Measurements from ENCODE around the gene OR51E1.

The OR51E1 gene, protein sequence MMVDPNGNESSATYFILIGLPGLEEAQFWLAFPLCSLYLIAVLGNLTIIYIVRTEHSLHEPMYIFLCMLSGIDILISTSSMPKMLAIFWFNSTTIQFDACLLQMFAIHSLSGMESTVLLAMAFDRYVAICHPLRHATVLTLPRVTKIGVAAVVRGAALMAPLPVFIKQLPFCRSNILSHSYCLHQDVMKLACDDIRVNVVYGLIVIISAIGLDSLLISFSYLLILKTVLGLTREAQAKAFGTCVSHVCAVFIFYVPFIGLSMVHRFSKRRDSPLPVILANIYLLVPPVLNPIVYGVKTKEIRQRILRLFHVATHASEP
- total RNA-seq = 0 reads per million in 4 donors

DNA sequence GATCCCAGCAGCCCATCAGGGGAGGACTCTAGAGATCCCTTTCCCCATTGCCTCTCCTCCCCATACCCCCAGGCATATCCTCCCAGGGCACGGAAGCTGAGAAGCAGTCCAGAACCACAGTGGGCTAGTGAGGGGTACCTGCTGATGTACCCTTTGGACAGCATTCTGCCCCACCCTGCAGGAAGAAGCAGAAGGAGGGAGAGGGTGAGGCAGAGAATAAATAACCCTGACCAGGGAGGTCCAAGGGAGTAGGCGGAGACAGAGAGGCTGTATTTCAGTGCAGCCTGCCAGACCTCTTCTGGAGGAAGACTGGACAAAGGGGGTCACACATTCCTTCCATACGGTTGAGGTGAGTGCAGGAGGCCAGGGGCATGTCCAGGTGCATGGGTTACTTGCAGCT lies at the start of gene OR51E1:
Gene OR51E1, plus strand, starts transcription at position 301 of the 400 bp plus-strand sequence. CDS start 8,545 bp downstream, outside the sequence.
- no peak for DNase-seq

DNA sequence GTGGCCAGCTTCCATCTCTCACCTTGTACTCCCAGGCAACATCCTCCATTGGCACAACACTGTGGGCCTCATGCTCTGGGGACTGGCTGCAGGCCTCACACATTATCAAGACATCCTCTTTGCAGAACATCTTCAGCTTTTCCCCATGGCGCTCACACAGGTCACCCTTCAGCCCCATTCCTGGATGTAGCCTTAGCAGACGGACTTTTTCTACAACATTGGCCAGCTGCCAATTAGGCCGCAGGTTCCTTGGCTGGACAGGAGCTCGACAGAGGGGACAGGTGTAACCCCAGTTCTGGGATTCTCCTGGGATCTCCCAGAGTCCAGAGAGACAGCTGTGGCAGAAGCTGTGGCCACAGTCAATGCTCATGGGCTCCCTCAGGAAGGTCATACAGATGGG lies 38.7 kb upstream of the OR51E1 start:
- no peak for DNase-seq

DNA sequence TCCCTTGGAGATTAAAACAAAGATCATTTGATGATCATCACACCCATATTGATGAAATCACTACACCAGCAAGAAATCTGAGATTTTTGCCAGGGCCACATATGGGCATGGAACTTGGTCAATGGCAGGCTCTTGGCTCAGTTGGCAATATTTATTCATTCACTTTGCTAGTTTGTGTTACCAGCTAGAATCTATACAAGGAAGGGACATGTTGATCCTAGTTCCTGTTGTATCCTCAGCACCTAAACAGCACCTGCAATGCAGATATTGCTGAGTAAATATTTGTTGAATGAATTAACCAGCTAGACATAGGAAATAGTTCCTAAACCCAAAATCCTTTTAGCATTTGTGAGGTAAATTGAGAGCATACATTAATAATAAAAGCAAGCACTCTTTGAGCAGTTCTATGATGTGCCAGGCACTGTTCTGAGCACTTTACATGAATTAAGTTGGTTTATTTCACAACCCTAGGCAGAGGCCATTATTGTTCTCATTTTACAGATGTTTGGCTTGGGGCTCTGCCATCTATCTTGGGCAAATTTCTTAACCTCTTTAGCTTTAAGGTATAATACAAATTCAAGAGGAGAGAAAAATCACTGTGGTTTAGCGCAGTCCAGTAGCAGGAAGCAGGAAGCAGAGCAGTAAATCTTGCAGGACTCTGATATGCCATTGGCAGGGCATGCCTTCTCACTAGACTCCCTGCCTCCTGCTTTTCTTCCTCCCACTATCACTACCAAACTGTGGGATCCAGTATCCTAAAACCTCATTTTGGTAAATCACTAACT lies 37.4 kb upstream of the OR51E1 start:
- DNase-seq = no peak

DNA sequence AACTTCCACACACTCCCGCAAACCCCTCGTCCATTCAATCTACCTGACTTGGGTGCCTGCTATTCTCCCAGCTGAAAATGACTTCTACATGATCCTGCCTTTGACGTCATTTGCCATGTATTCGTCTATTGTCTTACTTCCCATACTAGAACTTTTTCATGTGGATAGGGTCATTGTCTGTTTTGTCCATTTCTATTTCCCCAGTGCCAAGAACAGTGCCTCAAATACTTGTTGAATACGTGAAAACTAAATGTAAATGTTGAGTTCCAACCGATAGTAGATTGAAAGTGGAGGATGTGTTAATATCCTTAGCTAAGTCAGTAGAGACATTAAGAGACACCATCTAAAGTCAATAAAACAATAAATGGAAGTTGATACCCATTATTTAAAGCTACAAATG lies 36.7 kb upstream of the OR51E1 start:
- no peak for DNase-seq

DNA sequence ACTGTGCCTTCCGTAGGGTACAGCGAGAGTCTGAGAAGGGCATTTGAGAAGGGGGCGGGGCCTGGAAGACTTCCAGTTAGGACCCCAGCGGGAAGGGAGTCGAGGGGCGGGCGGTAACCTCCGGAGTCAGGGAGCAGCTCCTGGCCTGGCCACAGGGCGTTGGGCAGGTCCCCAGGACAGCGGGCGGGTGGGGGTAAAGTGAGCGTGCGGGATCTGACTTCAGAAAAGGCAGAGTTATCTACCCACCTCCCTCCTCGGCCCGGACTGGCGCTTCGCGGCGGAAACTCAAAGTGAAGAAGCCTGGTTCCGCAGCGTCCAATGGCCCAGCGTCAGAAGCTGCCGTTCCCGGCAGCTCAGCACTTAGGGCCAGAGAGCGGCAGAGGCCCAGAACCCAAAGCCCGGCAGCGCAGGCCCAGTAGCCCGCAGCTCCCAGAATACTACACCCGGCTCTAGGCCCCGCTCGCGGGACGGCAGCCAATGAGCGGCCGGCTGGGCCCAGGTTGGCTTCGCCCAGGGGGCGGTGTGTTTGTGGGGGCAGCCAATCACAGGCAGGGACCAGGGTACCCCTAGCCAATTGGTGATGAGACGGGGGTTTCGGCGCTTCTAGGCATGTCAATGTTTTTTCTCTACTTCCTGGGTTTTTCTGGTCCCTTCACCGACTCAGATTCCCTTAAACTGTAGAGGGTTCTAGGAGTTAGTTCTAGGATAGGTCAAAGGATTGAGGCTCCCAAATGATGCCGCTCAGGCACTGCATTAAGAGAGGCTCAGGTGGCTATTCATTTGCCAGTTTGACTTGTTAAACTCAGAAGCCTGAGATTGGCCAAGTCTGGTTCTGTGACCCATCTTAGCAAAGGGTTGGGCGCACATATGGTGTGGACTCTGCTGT lies 35.8 kb upstream of the OR51E1 start, which contains the start of gene TRIM68:
Gene TRIM68, minus strand, starts transcription at position 451 of the 886 bp plus-strand sequence. CDS start 2,727 bp downstream, outside the sequence.
- DNase-seq = peak; percentile 82 to 95 (median 91)

DNA sequence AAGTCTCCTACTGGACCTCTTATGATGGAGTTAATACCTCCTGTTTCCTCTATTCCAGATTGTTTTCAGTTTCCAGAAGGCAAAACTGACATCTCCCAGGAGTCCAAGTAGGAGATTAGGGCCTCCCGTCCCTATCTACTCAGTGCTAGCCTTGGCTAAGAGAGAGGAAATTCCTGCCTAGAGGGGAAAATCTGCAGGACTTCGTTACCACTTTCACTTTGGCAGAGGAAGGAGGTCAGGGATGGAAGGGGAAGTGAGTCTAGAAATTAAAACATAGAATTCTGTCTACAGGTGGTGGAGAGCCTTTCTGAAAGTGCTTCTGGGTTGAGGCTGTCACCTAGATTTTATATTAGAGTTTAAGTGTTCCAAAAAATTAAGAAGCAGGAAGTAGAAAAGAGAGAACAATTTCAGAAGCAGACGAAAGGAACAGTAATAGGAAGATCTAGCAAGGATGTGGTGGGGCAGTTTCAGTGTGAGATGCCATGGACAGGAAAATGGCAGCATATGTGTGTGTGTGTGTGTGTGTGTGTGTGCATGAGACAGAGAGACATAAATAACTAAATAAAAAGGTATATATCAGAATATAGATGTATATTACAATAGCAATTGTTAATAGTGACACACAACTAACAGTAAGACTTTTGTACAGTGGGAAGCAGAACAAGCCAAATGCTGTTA lies 33.4 kb upstream of the OR51E1 start:
- DNase-seq = peak in 1 of 5 donors; percentile 64

DNA sequence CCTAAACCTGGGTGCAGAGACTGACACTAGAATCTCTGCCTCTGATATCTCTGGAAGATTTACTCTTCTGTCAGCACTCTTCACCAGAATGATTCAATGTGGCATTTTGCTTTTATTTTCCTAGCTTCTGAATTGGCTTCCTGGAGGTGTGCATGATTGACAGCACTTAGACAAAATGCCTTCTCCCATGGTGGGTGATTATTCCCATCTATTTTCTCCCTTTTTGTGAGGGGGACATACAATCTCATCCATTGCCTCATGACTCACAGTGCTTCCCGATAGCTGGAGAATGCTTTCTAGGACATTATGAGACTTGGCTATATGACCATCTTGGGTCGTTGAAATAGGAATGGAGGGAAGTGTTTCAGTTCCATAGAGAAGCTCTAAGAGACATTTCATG lies 31.8 kb upstream of the OR51E1 start:
- DNase-seq = no peak

DNA sequence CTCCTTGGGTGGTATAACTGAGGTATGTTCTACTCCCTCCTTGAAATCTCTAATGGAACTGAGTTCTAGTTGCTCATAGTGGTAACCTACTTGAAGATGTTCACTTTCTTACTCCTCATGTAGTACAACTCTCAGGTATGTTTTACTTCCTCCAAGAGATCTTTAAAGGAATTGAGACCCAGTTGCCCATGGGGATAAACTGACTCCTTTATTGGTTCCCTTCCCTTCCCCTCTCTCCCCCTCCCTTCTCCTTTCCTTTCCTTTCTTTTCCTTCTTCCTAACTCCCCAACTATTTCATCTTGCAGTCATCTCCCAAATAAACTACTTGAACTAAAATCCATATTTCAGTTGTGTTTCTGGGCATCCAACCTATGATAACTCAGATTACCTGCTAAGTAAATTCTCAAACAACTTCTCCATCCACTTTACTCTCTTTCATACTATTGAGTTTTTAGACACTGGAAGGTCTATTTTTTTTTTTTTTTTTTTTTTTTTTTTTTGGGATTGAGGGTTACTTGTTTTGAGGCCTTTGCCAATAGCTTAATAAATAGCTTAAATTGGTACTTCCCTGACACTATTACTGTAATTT lies 27.8 kb upstream of the OR51E1 start:
- no peak for DNase-seq

DNA sequence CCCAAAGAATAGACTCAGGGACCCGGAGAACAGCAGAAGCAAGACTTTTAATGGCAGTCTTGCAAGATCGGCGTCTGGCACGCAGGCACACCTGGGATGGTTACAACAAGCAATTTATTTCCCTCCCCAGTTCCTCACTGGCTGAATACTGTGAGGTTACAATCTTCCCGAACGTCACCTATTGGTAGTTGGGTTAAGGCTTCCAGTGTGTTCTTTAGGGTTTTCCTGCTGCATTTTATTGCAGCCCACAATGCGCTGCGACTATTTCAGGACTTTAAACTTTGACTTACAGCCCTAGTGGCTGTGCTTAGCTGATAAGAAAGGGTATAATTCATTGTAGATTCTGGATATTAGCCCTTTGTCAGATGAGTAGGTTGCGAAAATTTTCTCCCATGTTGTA lies 24.3 kb upstream of the OR51E1 start:
- no peak for DNase-seq

DNA sequence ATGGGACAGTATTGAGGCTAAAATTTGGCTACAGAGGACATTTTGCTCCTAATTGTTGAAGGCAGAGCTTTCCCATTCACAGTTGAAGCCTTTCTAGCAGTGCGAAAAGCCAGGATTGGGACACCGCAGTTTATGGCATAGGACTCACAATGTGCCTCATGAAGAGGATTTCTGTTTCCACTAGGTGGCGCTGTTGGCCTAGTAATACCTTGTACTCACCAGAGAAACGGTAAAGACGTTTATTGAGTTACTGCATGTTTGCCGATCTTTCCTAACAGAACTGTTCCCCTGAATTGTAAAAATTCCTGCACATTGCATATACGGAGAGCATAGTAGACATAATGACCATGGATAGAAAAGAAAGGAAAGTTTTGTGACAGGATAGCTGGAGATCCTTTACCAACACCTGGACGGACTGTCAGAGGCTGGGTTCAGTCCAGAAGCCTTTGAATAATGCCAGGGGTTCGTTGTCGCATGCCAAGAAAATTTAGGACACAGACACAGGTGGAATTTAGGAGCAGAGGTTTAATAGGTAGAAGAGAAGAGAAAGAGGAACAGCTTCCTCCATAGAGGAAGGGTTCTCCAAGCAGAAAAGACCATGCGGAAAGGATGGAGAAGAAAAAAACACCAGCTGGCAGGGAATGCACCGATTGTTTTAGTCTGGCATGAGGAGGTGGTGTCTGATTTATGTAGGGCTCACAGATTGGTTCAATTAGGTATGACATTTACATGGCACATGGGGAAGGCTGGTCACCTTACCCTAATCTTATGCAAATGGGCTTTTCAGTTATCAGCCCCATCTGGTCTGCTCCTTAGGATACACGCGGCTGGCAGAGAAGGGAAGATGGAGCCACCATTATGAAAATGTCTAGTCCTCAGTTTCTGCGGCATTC lies 17.3 kb upstream of the OR51E1 start:
- peak in 3 of 5 donors; percentile 13 to 40 (median 33) for DNase-seq

DNA sequence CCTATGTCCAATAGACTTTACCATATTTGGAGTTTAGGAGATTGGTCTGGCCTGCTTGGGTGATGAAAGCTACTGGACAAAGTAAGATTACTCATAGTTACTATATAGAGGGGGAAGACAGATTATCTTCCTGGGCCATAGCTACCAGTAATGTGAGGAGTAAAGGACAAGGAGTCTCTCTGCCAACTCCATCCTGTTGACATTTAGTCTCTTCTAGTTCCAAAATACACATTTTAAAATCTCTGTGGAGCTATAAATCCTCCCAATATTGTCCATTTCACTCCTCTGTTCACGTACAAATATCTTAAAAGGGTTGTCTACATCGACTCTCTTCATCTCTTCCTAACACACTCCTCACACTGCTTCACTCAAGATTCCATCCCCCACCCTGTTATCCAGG lies 7.6 kb upstream of the OR51E1 start:
- no peak for DNase-seq

DNA sequence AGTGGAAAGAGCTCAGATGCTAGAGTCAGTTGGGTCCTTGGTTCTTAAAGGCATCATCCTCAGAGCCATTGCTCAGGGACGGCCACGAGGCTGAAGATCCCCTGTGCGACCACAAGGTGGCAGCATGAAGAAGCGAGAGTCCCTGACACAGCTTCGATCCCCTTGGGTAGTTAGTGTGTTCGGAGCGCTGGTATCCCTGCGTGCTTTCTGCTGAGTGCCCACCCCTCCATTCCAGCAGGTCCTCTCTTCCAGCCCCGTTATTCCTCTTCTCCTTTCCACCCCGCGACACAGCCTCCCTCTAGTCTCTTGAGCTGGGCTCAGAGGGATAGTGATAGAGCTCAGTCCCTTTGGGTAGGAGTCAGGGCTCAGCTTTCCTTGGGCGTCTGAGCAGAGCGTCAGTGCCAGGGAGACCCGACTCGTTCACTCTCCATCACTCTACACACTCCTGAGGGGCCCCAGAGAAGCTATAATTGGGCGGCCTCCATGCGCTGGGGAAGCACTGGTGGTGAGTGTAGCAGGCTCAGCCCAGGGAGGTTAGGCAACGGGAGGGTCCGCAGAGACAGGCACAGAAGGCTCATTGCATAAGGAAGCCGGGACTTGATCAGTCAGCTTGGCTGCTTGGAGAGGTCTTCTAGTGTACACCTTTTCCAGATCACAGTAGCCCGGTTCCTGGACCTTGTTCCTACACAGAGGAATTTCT lies 6.7 kb upstream of the OR51E1 start, which contains the start of gene OR51D1:
Gene OR51D1, plus strand, starts transcription at position 516 of the 700 bp plus-strand sequence. CDS start 2,314 bp downstream, outside the sequence.
- DNase-seq = peak; percentile 24 to 55 (median 51)

DNA sequence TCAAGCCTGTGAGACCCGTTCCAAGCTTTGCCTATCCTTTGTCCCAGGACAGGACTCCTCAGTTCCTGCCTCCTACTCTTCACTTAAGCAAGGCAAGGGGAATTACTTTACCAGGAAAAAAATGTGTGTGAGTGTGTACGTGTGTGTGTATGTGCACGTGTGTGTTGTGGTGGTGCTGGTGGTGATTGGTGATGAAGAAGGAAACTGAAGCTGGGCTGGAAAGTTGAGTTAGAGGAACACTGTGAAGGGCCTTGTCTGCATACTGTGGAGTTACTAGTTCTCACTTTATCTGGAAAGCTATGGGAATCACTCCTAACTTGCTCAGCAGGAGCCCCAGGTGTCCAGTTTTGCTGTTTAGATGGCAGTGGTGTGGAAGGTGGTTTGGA lies 6.1 kb upstream of the OR51E1 start:
- no peak for DNase-seq

DNA sequence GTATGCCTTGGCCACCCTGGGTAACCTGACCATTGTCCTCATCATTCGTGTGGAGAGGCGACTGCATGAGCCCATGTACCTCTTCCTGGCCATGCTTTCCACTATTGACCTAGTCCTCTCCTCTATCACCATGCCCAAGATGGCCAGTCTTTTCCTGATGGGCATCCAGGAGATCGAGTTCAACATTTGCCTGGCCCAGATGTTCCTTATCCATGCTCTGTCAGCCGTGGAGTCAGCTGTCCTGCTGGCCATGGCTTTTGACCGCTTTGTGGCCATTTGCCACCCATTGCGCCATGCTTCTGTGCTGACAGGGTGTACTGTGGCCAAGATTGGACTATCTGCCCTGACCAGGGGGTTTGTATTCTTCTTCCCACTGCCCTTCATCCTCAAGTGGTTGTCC lies 3.9 kb upstream of the OR51E1 start:
- DNase-seq = no peak

DNA sequence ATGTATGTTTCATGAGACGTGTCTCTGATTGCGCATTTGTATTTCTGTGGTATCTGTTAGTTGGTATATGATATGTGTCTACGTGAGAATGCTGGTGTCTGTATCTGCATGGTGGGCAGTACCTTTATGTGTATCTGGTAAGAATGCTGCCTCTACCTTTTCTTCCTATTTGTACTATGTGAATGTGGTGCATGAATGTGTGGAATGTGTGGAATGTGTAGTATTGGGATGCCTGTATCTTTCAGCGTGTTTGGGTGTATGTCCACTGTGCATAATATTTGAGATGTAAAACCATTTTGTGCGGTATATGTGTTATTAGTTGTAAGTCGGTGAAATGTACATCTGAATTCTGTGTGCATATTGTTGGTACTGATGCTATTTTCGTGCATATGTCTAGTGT lies 2.3 kb upstream of the OR51E1 start:
- no peak for DNase-seq

DNA sequence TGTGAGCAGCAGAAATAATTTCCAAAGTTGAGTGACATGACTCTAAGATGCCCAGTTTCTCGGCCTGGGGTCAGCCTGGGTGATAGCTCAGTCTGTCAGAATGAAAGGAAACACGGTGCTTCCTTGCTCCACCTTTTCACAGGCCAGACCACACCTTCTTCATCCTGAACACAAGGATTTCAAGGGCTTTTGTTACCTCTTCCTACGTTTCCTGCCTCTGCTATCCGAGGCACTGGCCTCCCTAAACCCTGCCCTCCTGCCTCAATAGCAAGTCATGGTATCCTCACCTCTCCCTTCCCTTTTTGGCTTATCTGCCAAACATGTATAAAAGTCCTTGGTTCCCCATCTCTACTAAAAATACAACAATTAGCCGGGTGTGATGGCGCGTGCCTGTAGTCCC lies 1.7 kb upstream of the OR51E1 start:
- no peak for DNase-seq

DNA sequence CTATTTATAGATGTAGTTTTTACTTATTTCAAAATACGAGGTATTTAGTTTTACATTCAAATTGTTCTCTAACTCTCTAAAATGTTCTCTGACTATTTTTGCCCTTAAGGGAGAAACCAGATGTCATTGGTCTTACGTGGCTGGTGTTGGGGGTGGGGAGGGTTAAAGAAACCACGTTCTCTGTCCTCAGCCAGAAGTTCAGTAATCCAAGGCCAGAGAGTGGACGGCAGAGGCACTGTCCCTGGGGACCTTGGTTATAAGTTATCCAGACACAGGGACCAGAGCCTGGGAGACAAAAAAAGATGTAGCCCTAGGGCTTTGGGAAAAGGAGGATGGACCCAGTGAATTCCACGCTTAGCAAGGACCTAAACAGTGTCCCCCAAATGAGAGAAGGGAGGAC lies 706 bp upstream of the OR51E1 start:
- no peak for DNase-seq

DNA sequence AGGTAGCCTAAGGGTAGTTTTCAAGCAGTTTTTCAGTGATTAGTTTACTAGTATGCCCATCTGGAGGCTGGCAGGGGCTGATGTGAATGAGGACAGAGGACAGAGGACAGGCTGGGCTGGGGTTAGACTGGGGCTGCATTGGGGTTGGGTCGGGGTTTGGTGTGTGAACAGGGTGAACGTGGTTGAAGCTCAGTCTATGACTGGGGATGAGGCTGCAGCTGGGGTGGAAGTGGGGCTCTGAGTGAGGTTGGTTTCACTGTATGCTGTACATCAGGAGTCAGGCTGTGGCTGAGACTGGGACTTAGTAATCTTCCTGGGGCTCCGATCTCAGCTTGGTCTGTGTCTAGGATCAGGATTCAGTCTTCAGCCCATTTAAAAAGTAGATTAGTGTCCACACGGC lies 451 bp downstream of the OR51E1 start:
- DNase-seq = no peak

DNA sequence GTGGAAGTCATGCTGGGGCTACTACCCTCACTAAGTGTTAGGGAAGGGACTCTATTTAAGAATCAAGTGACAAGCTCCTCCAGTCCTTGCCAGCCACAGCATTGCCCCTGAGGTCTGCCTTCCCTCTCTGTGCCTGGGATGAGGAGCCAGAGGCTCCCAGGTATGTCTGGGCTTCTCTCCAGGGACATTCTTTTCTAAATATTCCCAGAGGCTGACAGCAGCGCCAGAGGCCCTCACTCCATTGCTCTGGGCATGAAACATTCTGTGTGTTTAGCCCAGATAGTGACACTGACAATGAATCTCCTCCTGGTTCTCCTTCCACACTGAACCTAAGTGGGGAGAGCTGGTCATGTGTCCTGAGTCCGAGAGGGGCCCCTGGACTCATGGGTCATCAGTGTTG lies 2.2 kb downstream of the OR51E1 start:
- DNase-seq = no peak

DNA sequence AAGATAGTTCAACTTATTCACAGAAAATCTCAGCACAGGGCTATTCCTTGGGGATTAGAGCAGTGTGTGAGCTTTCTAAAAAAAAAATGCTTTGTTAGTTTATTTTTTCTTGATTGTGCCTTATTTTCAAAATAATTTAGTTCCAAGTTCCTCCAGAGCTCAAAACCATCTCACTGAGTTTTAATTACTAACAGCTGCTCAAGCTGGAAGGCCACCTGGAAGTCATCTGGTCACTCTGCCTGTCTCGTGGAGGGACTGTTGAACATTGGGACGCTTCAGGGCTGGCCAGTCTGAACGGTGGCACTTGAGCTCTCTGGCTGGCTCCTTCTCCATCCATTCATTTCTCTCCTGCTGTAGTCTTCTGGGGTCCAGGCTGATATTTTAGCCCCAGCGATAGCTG lies 4.0 kb downstream of the OR51E1 start:
- no peak for DNase-seq

All from T-helper 1 cell (primary cell).